GM23338 (cell line): Measurements from ENCODE around the gene OCA2. TPM values are rescaled to one million over a fixed set of nuclear protein-coding genes. Genes with fewer than 3 reads are reported as not detected.

Source experiments
- ATAC-seq: fragments of 200-7000 bp; cut with Tn5 transposase; 3 replicates; pipeline ENCODE4 v1.9.1; 2020
- DNase-seq: peaks from one replicate; pipeline ENCODE4 v3.0.0-alpha.2; 2015; ENCODE audit warnings: low spot score
- H2AFZ ChIP-seq: fragments of 200-600 bp; sonication (generic); 2 replicates; pipeline ENCODE4 v1.8.0; 2016; ENCODE audit warnings: antibody characterized with exemption, mild to moderate bottlenecking, moderate library complexity
- H3F3A ChIP-seq: fragments of 200-600 bp; sonication (generic); replicated peaks from 2 replicates; pipeline ENCODE4 v1.8.0; 2017; ENCODE audit warnings: antibody characterized with exemption, mixed run types, low read depth
- H3K27ac ChIP-seq: fragments of 200-600 bp; sonication (generic); 2 replicates; pipeline ENCODE4 v1.6.1; 2016; ENCODE audit warnings: low read depth
- H3K27me3 ChIP-seq: fragments of 200-600 bp; sonication (generic); 2 replicates; pipeline ENCODE4 v1.8.0; 2016; ENCODE audit warnings: mild to moderate bottlenecking, mixed run types, moderate library complexity; ENCODE audit not compliant: insufficient read depth
- H3K36me3 ChIP-seq: fragments of 200-600 bp; sonication (generic); 2 replicates; pipeline ENCODE4 v1.8.0; 2016; ENCODE audit warnings: mild to moderate bottlenecking; ENCODE audit not compliant: insufficient read depth
- H3K4me1 ChIP-seq: fragments of 200-600 bp; sonication (generic); 2 replicates; pipeline ENCODE4 v1.8.0; 2016; ENCODE audit warnings: mild to moderate bottlenecking, moderate library complexity; ENCODE audit not compliant: insufficient read depth
- H3K4me2 ChIP-seq: fragments of 200-600 bp; sonication (generic); 2 replicates; pipeline ENCODE4 v1.7.1; 2017; ENCODE audit warnings: mixed run types
- H3K4me3 ChIP-seq: fragments of 200-600 bp; sonication (generic); 2 replicates; pipeline ENCODE4 v1.6.1; 2016; ENCODE audit warnings: mixed run types
- H3K79me2 ChIP-seq: fragments of 200-600 bp; sonication (generic); replicated peaks from 2 replicates; pipeline ENCODE4 v1.8.0; 2017; ENCODE audit warnings: mild to moderate bottlenecking; ENCODE audit not compliant: insufficient read depth
- H3K9me2 ChIP-seq: fragments of 200-600 bp; sonication (generic); 2 replicates; pipeline ENCODE4 v1.8.0; 2017; ENCODE audit not compliant: insufficient read depth
- H4K20me1 ChIP-seq: fragments of 200-600 bp; sonication (generic); replicated peaks from 2 replicates; pipeline ENCODE4 v1.8.0; 2017; ENCODE audit warnings: mild to moderate bottlenecking; ENCODE audit not compliant: insufficient read depth
- H3K27ac Mint-ChIP-seq: 2 replicates; pipeline ENCODE4 v1.8.0; 2020; ENCODE audit warnings: inconsistent platforms, mild to moderate bottlenecking, moderate library complexity, mixed read lengths
- H3K27me3 Mint-ChIP-seq: 3 replicates; pipeline ENCODE4 v1.8.0; 2022; ENCODE audit warnings: low read depth, mild to moderate bottlenecking, moderate library complexity, mixed read lengths, inconsistent platforms; ENCODE audit not compliant: insufficient read depth, poor library complexity
- H3K36me3 Mint-ChIP-seq: 3 replicates; pipeline ENCODE4 v1.8.0; 2021; ENCODE audit warnings: low read depth, mild to moderate bottlenecking, inconsistent platforms, moderate library complexity, mixed read lengths
- H3K4me1 Mint-ChIP-seq: 3 replicates; pipeline ENCODE4 v1.8.0; 2020; ENCODE audit warnings: mild to moderate bottlenecking, inconsistent platforms, mixed read lengths
- H3K4me3 Mint-ChIP-seq: 3 replicates; pipeline ENCODE4 v1.8.0; 2021; ENCODE audit warnings: moderate library complexity, mild to moderate bottlenecking, inconsistent platforms, mixed read lengths
- H3K9me3 Mint-ChIP-seq: 3 replicates; pipeline ENCODE4 v1.8.0; 2020; ENCODE audit warnings: moderate library complexity, mild to moderate bottlenecking, inconsistent platforms, mixed read lengths
- CREB1 ChIP-seq: fragments of 250-450 bp; sonication (Bioruptor Pico); IDR thresholded peaks from 2 replicates; pipeline ENCODE4 v1.5.0; 2020; ENCODE audit warnings: low read depth, mild to moderate bottlenecking, moderate library complexity
- EZH2 ChIP-seq: fragments of 200-600 bp; sonication (generic); IDR thresholded peaks from one replicate; pipeline ENCODE4 v1.8.0; 2017; ENCODE audit warnings: antibody characterized with exemption, mild to moderate bottlenecking, low read depth; ENCODE audit not compliant: unreplicated experiment
- EZH2phosphoT487 ChIP-seq: fragments of 200-600 bp; sonication (generic); IDR thresholded peaks from one replicate; pipeline ENCODE4 v1.8.1; 2018; ENCODE audit warnings: antibody characterized with exemption; ENCODE audit not compliant: unreplicated experiment
- JUNB ChIP-seq: IDR thresholded peaks from one replicate; pipeline ENCODE4 v1.6.1; 2016; ENCODE audit warnings: antibody characterized with exemption; ENCODE audit not compliant: unreplicated experiment
- NANOG ChIP-seq: IDR thresholded peaks from 2 replicates; pipeline ENCODE4 v1.6.1; 2016; ENCODE audit warnings: antibody characterized with exemption, borderline replicate concordance
- POLR2AphosphoS5 ChIP-seq: IDR thresholded peaks from 2 replicates; pipeline ENCODE4 v1.6.1; 2016; ENCODE audit warnings: antibody characterized with exemption, low read depth
- ZNF114 ChIP-seq: fragments of 250-450 bp; sonication (Bioruptor Pico); IDR thresholded peaks from 2 replicates; pipeline ENCODE4 v1.5.0; 2020; ENCODE audit warnings: mild to moderate bottlenecking, moderate library complexity
- ZNF331 ChIP-seq: fragments of 250-450 bp; sonication (Bioruptor Pico); IDR thresholded peaks from 2 replicates; pipeline ENCODE4 v1.5.0; 2020; ENCODE audit warnings: low read depth, mild to moderate bottlenecking, moderate library complexity
- polyA plus RNA-seq: library from polyadenylated mRNA; unstranded; fragments of >200 nt; fragmentation: Nextera tagmentation; extraction: Ambion mirVana; gene quantifications from 2 replicates; pipeline ENCODE4 v1.2.1, GENCODE V29; 2016
- total RNA-seq: library from RNA; depleted of rRNA; stranded (reverse); fragments of >200 nt; shearing (Covaris generic); gene quantifications from 2 replicates; pipeline ENCODE4 v1.2.3, GENCODE V29; 2014
- TF ChIP-seq, protein P1 (sequence below), 2 experiments: fragments of 200-600 bp in 1 of 2; sonication (generic) in 1 of 2; conservative IDR thresholded peaks; 2 replicates each; pipeline versions ENCODE4 v1.5.1 to v1.6.1; 2016 to 2017; ENCODE audit warnings: antibody characterized with exemption in 2 of 2, low read depth in 2 of 2, mild to moderate bottlenecking in 2 of 2, moderate library complexity in 1 of 2
- TF ChIP-seq, protein P2 (sequence below): IDR thresholded peaks from 2 replicates; pipeline ENCODE4 v1.6.1; 2016; ENCODE audit warnings: antibody characterized with exemption
- TF ChIP-seq, protein P3 (sequence below): IDR thresholded peaks from one replicate; pipeline ENCODE4 v1.6.1; 2018; ENCODE audit warnings: antibody characterized with exemption; ENCODE audit not compliant: unreplicated experiment

OCA2 gene
- total and polyA plus RNA-seq, 2 experiments from 2014 or later = 0.40 to 0.69 TPM

DNA sequence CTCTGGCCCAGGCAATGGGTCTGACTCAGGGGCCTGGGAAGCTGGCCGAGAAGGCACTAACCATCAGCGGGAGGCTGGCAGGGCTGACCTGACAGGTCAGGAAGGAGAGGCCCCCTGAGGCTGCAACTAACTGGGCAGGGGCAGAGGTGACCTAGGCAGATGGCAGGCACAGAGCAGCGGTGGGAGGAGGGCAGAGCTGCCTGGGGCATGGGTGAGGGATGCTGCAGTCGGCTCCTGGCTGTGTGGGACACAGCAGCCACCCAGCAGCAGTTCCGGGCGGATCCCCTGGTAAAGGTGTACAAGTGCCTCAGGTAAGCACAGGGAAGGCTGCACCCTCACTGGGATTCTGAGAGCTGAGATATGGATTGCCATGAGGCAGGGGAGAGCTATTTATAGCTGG, 236.1 kb downstream of the OCA2 start:
- peaks cover 2% of the 10 kb centered on the region; the same call in 1 of the 3 replicates for H3K4me1 Mint-ChIP-seq
- Histone ChIP-seq H3K27me3 (no peaks in the 10 kb centered on the region), H3K4me1 (no peaks in the 10 kb centered on the region), H3K36me3 (no peaks in the 10 kb centered on the region), H3K4me2 (no peak overlapping the region), H2AFZ (no peak overlapping the region), H3K4me3 (no peak overlapping the region), H3F3A (no peaks in the 10 kb centered on the region), H4K20me1 (no peaks in the 10 kb centered on the region), H3K79me2 (no peaks in the 10 kb centered on the region), H3K9me2 (no peaks in the 10 kb centered on the region), H3K27ac (no peak overlapping the region)
- ATAC-seq (no peak), DNase-seq (no peak)
- no peak overlapping the region for H3K27ac Mint-ChIP-seq
- no peak for TF ChIP-seq ZNF114 (CRISPR knock-in tag)
- TF ChIP-seq ZNF331 (CRISPR knock-in tag) = no peak
- TF ChIP-seq JUNB = no peak
- no peak overlapping the region for H3K4me3 Mint-ChIP-seq
- peaks cover 2% of the 10 kb centered on the region for H3K27me3 Mint-ChIP-seq
- H3K36me3 Mint-ChIP-seq = peaks cover 22% of the 10 kb centered on the region
- H3K9me3 Mint-ChIP-seq = peaks cover 29% of the 10 kb centered on the region

DNA sequence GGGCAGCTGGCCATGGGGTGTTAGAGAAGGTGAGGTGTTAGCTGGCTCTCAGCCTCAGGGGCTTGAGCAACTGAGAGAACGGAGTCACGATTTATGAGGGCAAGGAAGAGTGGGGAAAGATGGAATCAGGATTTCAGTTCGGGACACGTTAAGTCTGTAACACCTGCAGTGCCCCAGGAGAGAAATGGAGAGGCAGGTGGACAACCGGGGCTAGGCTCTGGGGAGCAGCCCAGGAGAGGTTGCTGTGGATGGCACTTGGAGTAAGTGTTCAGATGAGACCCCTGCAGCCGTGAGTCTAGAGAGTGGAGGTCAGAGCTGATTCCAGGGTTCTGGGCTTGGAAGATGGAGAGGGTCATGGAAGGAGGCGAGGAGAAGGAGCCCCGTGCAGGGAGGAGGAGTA, 237.9 kb downstream of the OCA2 start:
- Histone ChIP-seq H2AFZ (no peak overlapping the region), H3K27ac (no peak overlapping the region), H3K9me2 (peaks cover 4% of the 10 kb centered on the region; the same call in 1 of the 2 replicates), H4K20me1 (no peaks in the 10 kb centered on the region), H3K36me3 (no peaks in the 10 kb centered on the region), H3K4me3 (no peak overlapping the region), H3K27me3 (no peaks in the 10 kb centered on the region), H3F3A (no peaks in the 10 kb centered on the region), H3K4me1 (no peaks in the 10 kb centered on the region), H3K4me2 (no peak overlapping the region), H3K79me2 (no peaks in the 10 kb centered on the region)
- ATAC-seq (no peak), DNase-seq (no peak)
- H3K4me1 Mint-ChIP-seq = no peaks in the 10 kb centered on the region
- peaks cover 37% of the 10 kb centered on the region for H3K9me3 Mint-ChIP-seq
- no peak overlapping the region for H3K27ac Mint-ChIP-seq
- peaks cover 2% of the 10 kb centered on the region for H3K27me3 Mint-ChIP-seq
- H3K36me3 Mint-ChIP-seq = peaks cover 24% of the 10 kb centered on the region
- no peak overlapping the region for H3K4me3 Mint-ChIP-seq
- TF ChIP-seq EZH2phosphoT487 = no peak
- no peak for TF ChIP-seq EZH2
- TF ChIP-seq ZNF331 (CRISPR knock-in tag) = no peak
- TF ChIP-seq CREB1 = no peak
- no peak for TF ChIP-seq ZNF114 (CRISPR knock-in tag)
- TF ChIP-seq, protein P1, sequence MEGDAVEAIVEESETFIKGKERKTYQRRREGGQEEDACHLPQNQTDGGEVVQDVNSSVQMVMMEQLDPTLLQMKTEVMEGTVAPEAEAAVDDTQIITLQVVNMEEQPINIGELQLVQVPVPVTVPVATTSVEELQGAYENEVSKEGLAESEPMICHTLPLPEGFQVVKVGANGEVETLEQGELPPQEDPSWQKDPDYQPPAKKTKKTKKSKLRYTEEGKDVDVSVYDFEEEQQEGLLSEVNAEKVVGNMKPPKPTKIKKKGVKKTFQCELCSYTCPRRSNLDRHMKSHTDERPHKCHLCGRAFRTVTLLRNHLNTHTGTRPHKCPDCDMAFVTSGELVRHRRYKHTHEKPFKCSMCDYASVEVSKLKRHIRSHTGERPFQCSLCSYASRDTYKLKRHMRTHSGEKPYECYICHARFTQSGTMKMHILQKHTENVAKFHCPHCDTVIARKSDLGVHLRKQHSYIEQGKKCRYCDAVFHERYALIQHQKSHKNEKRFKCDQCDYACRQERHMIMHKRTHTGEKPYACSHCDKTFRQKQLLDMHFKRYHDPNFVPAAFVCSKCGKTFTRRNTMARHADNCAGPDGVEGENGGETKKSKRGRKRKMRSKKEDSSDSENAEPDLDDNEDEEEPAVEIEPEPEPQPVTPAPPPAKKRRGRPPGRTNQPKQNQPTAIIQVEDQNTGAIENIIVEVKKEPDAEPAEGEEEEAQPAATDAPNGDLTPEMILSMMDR (conservative IDR thresholded peaks at IDR 0.05; ENCODE audit: low read depth in 2 of 2) = no peak
- TF ChIP-seq, protein P2, sequence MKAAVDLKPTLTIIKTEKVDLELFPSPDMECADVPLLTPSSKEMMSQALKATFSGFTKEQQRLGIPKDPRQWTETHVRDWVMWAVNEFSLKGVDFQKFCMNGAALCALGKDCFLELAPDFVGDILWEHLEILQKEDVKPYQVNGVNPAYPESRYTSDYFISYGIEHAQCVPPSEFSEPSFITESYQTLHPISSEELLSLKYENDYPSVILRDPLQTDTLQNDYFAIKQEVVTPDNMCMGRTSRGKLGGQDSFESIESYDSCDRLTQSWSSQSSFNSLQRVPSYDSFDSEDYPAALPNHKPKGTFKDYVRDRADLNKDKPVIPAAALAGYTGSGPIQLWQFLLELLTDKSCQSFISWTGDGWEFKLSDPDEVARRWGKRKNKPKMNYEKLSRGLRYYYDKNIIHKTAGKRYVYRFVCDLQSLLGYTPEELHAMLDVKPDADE = no peak
- no peak for TF ChIP-seq POLR2AphosphoS5
- no peak for TF ChIP-seq NANOG
- TF ChIP-seq, protein P3, sequence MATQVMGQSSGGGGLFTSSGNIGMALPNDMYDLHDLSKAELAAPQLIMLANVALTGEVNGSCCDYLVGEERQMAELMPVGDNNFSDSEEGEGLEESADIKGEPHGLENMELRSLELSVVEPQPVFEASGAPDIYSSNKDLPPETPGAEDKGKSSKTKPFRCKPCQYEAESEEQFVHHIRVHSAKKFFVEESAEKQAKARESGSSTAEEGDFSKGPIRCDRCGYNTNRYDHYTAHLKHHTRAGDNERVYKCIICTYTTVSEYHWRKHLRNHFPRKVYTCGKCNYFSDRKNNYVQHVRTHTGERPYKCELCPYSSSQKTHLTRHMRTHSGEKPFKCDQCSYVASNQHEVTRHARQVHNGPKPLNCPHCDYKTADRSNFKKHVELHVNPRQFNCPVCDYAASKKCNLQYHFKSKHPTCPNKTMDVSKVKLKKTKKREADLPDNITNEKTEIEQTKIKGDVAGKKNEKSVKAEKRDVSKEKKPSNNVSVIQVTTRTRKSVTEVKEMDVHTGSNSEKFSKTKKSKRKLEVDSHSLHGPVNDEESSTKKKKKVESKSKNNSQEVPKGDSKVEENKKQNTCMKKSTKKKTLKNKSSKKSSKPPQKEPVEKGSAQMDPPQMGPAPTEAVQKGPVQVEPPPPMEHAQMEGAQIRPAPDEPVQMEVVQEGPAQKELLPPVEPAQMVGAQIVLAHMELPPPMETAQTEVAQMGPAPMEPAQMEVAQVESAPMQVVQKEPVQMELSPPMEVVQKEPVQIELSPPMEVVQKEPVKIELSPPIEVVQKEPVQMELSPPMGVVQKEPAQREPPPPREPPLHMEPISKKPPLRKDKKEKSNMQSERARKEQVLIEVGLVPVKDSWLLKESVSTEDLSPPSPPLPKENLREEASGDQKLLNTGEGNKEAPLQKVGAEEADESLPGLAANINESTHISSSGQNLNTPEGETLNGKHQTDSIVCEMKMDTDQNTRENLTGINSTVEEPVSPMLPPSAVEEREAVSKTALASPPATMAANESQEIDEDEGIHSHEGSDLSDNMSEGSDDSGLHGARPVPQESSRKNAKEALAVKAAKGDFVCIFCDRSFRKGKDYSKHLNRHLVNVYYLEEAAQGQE = no peak
